BLaER1 (cell line): ENCODE data around the gene LSS.

ENCODE experiments used
- H3K27ac ChIP-seq: shearing (Covaris generic); formaldehyde crosslinking; 2 replicates; pipeline ENCODE4 v1.8.1; 2022
- H3K27me3 ChIP-seq: shearing (Covaris generic); formaldehyde crosslinking; 2 replicates; pipeline ENCODE4 v1.8.1; 2022
- H3K36me3 ChIP-seq: shearing (Covaris generic); formaldehyde crosslinking; 2 replicates; pipeline ENCODE4 v1.8.1; 2022
- H3K4me1 ChIP-seq: shearing (Covaris generic); formaldehyde crosslinking; 2 replicates; pipeline ENCODE4 v1.8.1; 2022
- H3K4me2 ChIP-seq: shearing (Covaris generic); formaldehyde crosslinking; 2 replicates; pipeline ENCODE4 v1.8.1; 2022
- H3K4me3 ChIP-seq: shearing (Covaris generic); formaldehyde crosslinking; 2 replicates; pipeline ENCODE4 v1.8.1; 2022
- H3K9ac ChIP-seq: shearing (Covaris generic); formaldehyde crosslinking; 2 replicates; pipeline ENCODE4 v1.8.1; 2022
- H3K9me3 ChIP-seq: shearing (Covaris generic); formaldehyde crosslinking; 2 replicates; pipeline ENCODE4 v1.8.1; 2022
- H4K20me1 ChIP-seq: shearing (Covaris generic); formaldehyde crosslinking; 2 replicates; pipeline ENCODE4 v1.8.1; 2022
- Cebpa-rat ChIP-seq: shearing (Covaris generic); IDR thresholded peaks from 2 replicates; pipeline ENCODE4 v1.8.1; 2022

Gene LSS

DNA sequence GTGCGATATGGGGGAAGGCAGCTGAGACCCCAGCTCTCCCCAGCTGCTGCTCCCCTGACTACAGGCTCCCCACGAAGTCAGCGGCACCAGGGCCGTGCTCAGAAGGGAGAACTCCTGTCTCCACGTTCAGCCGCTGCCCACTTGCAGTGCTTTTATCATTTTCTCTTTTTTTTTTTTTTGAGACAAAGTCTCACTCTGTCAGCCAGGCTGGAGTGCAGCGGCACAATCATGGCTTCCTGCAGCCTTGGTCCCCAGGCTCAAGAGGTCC, 72.3 kb downstream of the LSS start:
- no peak overlapping the region for H3K27ac ChIP-seq
- H3K4me3 ChIP-seq: no peak overlapping the region
- H3K9ac ChIP-seq: no peak overlapping the region

DNA sequence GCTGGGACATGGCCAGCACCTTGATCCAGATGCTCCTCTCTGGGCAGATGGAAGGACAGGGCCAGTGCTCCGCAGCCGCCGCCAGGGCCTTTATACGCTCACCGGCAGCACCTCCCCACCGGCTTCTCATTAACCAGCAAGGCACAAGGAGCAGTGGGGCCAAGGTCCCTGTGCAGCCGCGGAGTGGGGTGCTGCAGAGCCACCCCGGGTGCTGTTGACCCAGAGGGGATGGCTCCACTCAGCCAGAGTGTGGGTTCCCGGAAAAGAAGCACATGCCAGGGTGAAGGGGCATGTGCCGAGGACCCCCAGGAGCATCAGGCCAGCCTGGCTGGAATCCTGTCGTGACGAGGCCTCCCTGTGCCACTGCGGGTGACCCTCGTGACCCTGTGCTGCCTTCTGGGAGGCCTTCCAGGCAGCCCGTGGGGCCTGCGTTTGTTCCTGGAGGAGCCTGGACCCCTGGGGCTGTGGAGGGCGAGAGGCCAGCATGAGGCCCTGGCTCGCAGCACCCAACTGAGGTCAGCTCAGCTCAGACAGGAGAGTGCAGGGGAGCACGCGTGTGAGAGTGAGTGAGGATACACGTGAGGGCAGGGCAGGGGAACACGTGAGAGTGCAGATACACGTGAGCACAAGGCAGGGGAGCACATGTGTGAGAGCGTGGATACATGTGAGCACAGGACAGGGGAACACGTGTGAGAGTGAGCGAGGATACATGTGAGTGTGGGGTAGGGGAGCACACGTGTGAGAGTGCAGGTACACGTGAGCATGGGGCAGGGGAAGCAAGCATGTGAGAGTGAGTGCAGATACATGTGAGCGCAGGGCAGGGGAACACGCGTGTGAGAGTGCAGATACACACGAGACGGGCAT, 72.8 kb downstream of the LSS start, which contains the start of gene FTCD:
Gene FTCD (minus strand): TSS at position 66 of the 864 bp plus-strand sequence. CDS start 56 bp downstream, at position 10.
- Histone ChIP-seq H3K27me3 (no peaks in the 10 kb centered on the region), H3K9ac (no peak within 1 kb of the TSS), H3K27ac (no peak within 1 kb of the TSS), H4K20me1 (no peaks in the 10 kb centered on the region), H3K4me2 (no peak within 1 kb of the TSS), H3K4me1 (no peaks in the 10 kb centered on the region), H3K4me3 (no peak within 1 kb of the TSS), H3K9me3 (no peaks in the 10 kb centered on the region), H3K36me3 (no peaks in the 10 kb centered on the region)
- no peak for TF ChIP-seq Cebpa-rat

More for the DNA sequence above, 72.3 kb downstream of the LSS start:
- H3K27me3 ChIP-seq: no peaks in the 10 kb centered on the region
- TF ChIP-seq Cebpa-rat: no peak
- no peaks in the 10 kb centered on the region for H4K20me1 ChIP-seq
- no peaks in the 10 kb centered on the region for H3K4me1 ChIP-seq
- peaks cover 4% of the 10 kb centered on the region for H3K36me3 ChIP-seq
- H3K9me3 ChIP-seq: peaks cover 4% of the 10 kb centered on the region
- no peak overlapping the region for H3K4me2 ChIP-seq

DNA sequence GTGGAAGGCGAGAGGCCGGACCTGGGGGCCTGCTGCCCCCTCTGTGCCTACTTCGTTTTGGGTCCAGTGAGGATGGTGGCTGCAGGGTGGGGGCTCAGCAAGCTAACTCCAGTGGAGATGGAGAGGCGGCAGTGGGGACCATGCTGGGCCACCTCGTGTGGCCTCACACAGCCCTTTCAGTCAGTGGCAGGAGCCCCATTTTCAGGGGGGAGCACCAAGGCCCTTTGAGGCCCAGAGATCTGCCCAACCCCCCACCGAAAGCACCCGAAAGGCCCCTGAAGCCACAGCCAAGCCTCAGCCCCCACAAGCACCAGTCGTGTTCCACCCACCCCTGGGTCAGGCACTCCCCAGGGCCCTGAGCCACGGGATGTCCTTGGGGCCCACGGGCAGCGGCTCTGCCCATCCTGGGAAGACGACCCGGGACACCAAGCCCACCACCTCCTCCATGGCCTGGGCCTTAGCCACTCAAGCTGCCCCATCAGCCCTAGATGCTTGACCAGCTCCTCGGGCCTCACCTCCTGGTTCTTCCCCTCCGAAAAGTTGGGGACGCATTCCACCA, 73.5 kb downstream of the LSS start:
- Histone ChIP-seq H3K9ac (no peak overlapping the region), H3K4me3 (no peak overlapping the region), H3K9me3 (no peaks in the 10 kb centered on the region), H3K27ac (no peak overlapping the region), H3K4me1 (no peaks in the 10 kb centered on the region), H3K27me3 (no peaks in the 10 kb centered on the region), H3K4me2 (no peak overlapping the region), H4K20me1 (no peaks in the 10 kb centered on the region), H3K36me3 (no peaks in the 10 kb centered on the region)
- no peak for TF ChIP-seq Cebpa-rat

DNA sequence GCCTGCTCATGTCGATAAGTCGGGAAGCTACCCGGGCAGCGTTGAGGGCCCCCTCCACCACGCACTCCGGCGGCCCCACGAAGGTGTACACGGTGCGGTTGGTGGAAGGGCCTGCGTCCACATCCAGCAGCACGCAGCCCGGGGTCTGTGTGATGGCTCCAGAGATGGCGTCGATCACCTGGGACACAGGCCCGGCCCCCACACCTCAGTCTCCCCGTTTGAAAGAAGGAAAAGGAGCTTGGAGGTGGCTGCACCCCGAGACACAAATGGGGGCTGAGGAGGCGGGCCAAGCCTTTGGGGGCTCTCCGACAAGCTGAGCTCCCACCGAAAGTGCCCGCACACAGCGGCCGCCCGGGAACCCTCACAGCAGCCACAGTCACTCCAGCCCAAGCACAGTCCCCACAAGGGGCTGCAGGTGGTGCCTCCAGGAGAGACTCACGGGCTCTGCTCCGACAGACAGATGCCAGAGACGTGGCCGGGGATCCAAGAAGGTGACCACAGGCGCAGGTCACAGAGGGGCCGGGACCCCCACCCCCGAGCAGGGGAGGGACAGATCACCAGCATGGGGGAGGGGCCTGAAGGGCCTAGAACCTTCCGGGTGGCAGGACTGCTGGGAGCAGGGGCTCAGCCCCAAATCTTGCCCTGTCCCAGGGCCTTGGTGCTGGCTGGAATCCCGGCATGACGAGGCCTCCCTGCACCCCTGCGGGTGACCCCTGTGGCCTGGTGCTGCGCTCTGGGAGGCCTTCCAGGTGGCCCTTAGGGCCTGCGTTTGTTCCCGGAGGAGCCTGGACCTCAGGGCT, 74.2 kb downstream of the LSS start:
- Histone ChIP-seq H3K36me3 (no peaks in the 10 kb centered on the region), H3K4me2 (no peak overlapping the region), H3K9ac (no peak overlapping the region), H3K27me3 (no peaks in the 10 kb centered on the region), H3K4me1 (no peaks in the 10 kb centered on the region), H3K9me3 (no peaks in the 10 kb centered on the region), H3K27ac (no peak overlapping the region), H4K20me1 (no peaks in the 10 kb centered on the region), H3K4me3 (no peak overlapping the region)
- TF ChIP-seq Cebpa-rat: no peak

- Histone ChIP-seq H3K4me3 (no peak overlapping the region), H3K36me3 (no peaks in the 10 kb centered on the region), H3K4me1 (no peaks in the 10 kb centered on the region), H4K20me1 (no peaks in the 10 kb centered on the region), H3K9me3 (no peaks in the 10 kb centered on the region), H3K27ac (no peak overlapping the region), H3K9ac (no peak overlapping the region), H3K27me3 (no peaks in the 10 kb centered on the region), H3K4me2 (no peak overlapping the region)
- TF ChIP-seq Cebpa-rat: no peak
Measured at GRCh38 chr21:46153247-46154154, 75.1 kb downstream of the LSS start.

GRCh38 chr21:46152927-46153246, 75.7 kb downstream of the LSS start:
- no peaks in the 10 kb centered on the region for H3K4me1 ChIP-seq

GRCh38 chr21:46151989-46152926, 76.3 kb downstream of the LSS start:
- H3K27me3 ChIP-seq: no peaks in the 10 kb centered on the region
- no peak overlapping the region for H3K4me3 ChIP-seq
- no peak overlapping the region for H3K27ac ChIP-seq
- H4K20me1 ChIP-seq: no peaks in the 10 kb centered on the region
- no peak overlapping the region for H3K4me2 ChIP-seq
- peaks cover under 1% of the 10 kb centered on the region for H3K4me1 ChIP-seq
- H3K36me3 ChIP-seq: no peaks in the 10 kb centered on the region
- no peak for TF ChIP-seq Cebpa-rat
- no peaks in the 10 kb centered on the region for H3K9me3 ChIP-seq
- H3K9ac ChIP-seq: no peak overlapping the region

More at GRCh38 chr21:46152927-46153246, 75.7 kb downstream of the LSS start:
- Histone ChIP-seq H3K4me3 (no peak overlapping the region), H3K27me3 (no peaks in the 10 kb centered on the region), H3K9me3 (no peaks in the 10 kb centered on the region), H3K36me3 (no peaks in the 10 kb centered on the region), H3K4me2 (no peak overlapping the region), H3K9ac (no peak overlapping the region), H3K27ac (no peak overlapping the region), H4K20me1 (no peaks in the 10 kb centered on the region)
- TF ChIP-seq Cebpa-rat: no peak

DNA sequence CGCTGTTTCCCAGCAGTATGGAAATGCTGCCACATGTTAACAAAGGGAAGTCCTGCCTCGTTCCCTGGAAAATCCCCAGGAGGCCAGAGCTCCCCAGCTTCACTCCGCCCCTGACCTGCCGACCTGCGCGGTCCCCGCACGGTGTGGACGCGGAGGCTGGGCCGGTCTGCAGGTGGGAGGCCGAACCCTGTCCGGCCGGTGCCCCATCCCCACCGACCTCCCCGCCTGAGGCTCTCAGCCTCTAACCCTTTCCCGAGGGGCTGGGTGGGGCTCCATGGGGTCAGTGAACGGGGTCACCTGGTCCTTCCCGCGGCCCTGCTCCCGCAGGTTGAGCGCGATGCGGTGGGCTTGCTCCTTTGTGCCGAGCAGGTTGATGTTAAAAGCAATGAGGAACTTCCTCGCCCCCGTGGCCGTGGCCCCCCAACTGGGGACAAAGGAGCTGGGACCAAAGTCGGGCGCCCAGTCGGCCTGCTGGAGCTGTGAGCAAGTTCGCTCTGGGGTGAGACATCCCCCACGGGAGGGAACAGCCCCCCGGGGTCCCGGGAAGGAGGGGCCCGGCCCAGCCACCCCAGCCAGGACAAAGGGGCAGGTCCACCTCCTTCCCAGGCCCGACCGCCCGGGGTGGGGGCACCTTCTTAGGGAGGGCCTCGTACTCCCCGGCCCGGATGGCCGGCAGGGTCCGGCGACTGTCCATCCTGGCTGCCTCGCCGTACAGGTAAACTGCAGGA, 77.1 kb downstream of the LSS start:
- H3K27ac ChIP-seq: no peak overlapping the region
- no peak overlapping the region for H3K9ac ChIP-seq
- no peaks in the 10 kb centered on the region for H4K20me1 ChIP-seq
- peaks cover 9% of the 10 kb centered on the region for H3K4me1 ChIP-seq
- H3K4me2 ChIP-seq: no peak overlapping the region
- no peaks in the 10 kb centered on the region for H3K27me3 ChIP-seq
- no peak overlapping the region for H3K4me3 ChIP-seq
- no peaks in the 10 kb centered on the region for H3K9me3 ChIP-seq
- no peaks in the 10 kb centered on the region for H3K36me3 ChIP-seq
- TF ChIP-seq Cebpa-rat: no peak
